NCI-H774 (cell line): ENCODE measurements around the gene IL10RB.
"Not testable (repeated sequence)": the region's sequence is repeated elsewhere in the genome, so short reads cannot be mapped to it uniquely, and the experiment has no call there.

Source experiments
- DNase-seq: peaks from one replicate; lab custom pipeline; 2025; lab: John Stamatoyannopoulos, UW

The IL10RB gene

GRCh38 chr21:33241846-33242245, 24.3 kb upstream of the IL10RB start:
- no peak for DNase-seq

GRCh38 chr21:33242846-33243245, 23.3 kb upstream of the IL10RB start:
- DNase-seq, result not testable (repeated sequence)

- DNase-seq, result no peak
Observed at GRCh38 chr21:33244082-33244778, 21.9 kb upstream of the IL10RB start.

GRCh38 chr21:33244779-33245105, 21.4 kb upstream of the IL10RB start:
- no peak for DNase-seq

GRCh38 chr21:33245289-33245918, 20.8 kb upstream of the IL10RB start:
- DNase-seq, result no peak

GRCh38 chr21:33246506-33246905, 19.7 kb upstream of the IL10RB start:
- DNase-seq, result no peak

GRCh38 chr21:33246963-33247362, 19.2 kb upstream of the IL10RB start:
- DNase-seq, result no peak

GRCh38 chr21:33247599-33247998, 18.6 kb upstream of the IL10RB start:
- DNase-seq, result no peak

GRCh38 chr21:33249331-33250002, 16.7 kb upstream of the IL10RB start:
- DNase-seq, result no peak

GRCh38 chr21:33251119-33251518, 15.0 kb upstream of the IL10RB start:
- DNase-seq, result no peak

- DNase-seq, result not testable (repeated sequence)
Observed at GRCh38 chr21:33253382-33253781, 12.8 kb upstream of the IL10RB start.

GRCh38 chr21:33254766-33255165, 11.4 kb upstream of the IL10RB start:
- DNase-seq, result no peak

- no peak for DNase-seq
Observed at GRCh38 chr21:33255404-33255803, 10.8 kb upstream of the IL10RB start.

GRCh38 chr21:33256019-33256418, 10.1 kb upstream of the IL10RB start:
- DNase-seq, result no peak

- DNase-seq, result no peak
Observed at GRCh38 chr21:33257094-33257803, 8.9 kb upstream of the IL10RB start.

GRCh38 chr21:33258475-33258874, 7.7 kb upstream of the IL10RB start:
- DNase-seq, result no peak

- DNase-seq, result no peak
Observed at GRCh38 chr21:33259428-33259827, 6.7 kb upstream of the IL10RB start.

- no peak for DNase-seq
Observed at GRCh38 chr21:33259995-33260394, 6.2 kb upstream of the IL10RB start.

- no peak for DNase-seq
Observed at GRCh38 chr21:33261635-33262034, 4.5 kb upstream of the IL10RB start.

- DNase-seq, result no peak
Observed at GRCh38 chr21:33262921-33263320, 3.2 kb upstream of the IL10RB start.

GRCh38 chr21:33264561-33264960, 1.6 kb upstream of the IL10RB start:
- no peak for DNase-seq

- no peak for DNase-seq
Observed at GRCh38 chr21:33265664-33266049, 510 bp upstream of the IL10RB start.

- DNase-seq, result no peak
Observed at GRCh38 chr21:33266789-33267135, 595 bp downstream of the IL10RB start.
